Activated naive CD4-positive, alpha-beta T cell treated with Interleukin-2 at 50 U/mL for 16 hours (primary cell): ENCODE measurements around the gene SHC4.
"Not testable (repeated sequence)": the region's sequence is repeated elsewhere in the genome, so short reads cannot be mapped to it uniquely, and the experiment has no call there.

ENCODE experiments used
- DNase-seq: peaks from one replicate; pipeline ENCODE4 v3.0.0-alpha.2; 2020

SHC4 gene

GRCh38 chr15:48916721-48917120, 47.0 kb downstream of the SHC4 start:
- DNase-seq: no peak

- no peak for DNase-seq
Measured at GRCh38 chr15:48915861-48916260, 47.9 kb downstream of the SHC4 start.

- DNase-seq: no peak
Measured at GRCh38 chr15:48914717-48915116, 49.0 kb downstream of the SHC4 start.

- DNase-seq: no peak
Measured at GRCh38 chr15:48913141-48913540, 50.6 kb downstream of the SHC4 start.

GRCh38 chr15:48910554-48910953, 53.2 kb downstream of the SHC4 start:
- not testable (repeated sequence) for DNase-seq

- not testable (repeated sequence) for DNase-seq
Measured at GRCh38 chr15:48909313-48909712, 54.4 kb downstream of the SHC4 start.

GRCh38 chr15:48905847-48906246, 57.9 kb downstream of the SHC4 start:
- no peak for DNase-seq

- DNase-seq: no peak
Measured at GRCh38 chr15:48905216-48905615, 58.5 kb downstream of the SHC4 start.

- no peak for DNase-seq
Measured at GRCh38 chr15:48904758-48905157, 59.0 kb downstream of the SHC4 start.

- no peak for DNase-seq
Measured at GRCh38 chr15:48899793-48900192, 63.9 kb downstream of the SHC4 start.

GRCh38 chr15:48898446-48898845, 65.3 kb downstream of the SHC4 start:
- DNase-seq: no peak

GRCh38 chr15:48898032-48898431, 65.7 kb downstream of the SHC4 start:
- no peak for DNase-seq

- DNase-seq: no peak
Measured at GRCh38 chr15:48896869-48897814, 66.6 kb downstream of the SHC4 start.

GRCh38 chr15:48893311-48893710, 70.4 kb downstream of the SHC4 start:
- no peak for DNase-seq

- DNase-seq: no peak
Measured at GRCh38 chr15:48891232-48891765, 72.4 kb downstream of the SHC4 start.

- DNase-seq: no peak
Measured at GRCh38 chr15:48890375-48890972, 73.2 kb downstream of the SHC4 start.

GRCh38 chr15:48889925-48890324, 73.8 kb downstream of the SHC4 start:
- DNase-seq: no peak

- no peak for DNase-seq
Measured at GRCh38 chr15:48888836-48889235, 74.9 kb downstream of the SHC4 start.

- DNase-seq: peak; percentile 6
Measured at GRCh38 chr15:48888191-48888590, 75.5 kb downstream of the SHC4 start.

- DNase-seq: no peak
Measured at GRCh38 chr15:48887144-48887543, 76.6 kb downstream of the SHC4 start.

GRCh38 chr15:48883699-48884098, 80.0 kb downstream of the SHC4 start:
- DNase-seq: no peak

GRCh38 chr15:48880070-48880634, 83.6 kb downstream of the SHC4 start:
- no peak for DNase-seq
